Mesenchymal stem cell (in vitro differentiated cells and primary cell): ENCODE measurements around the gene SETD1A.

Experiments
- DNase-seq: peaks from one replicate; pipeline ENCODE4 v3.0.0-alpha.2; 2013
- H2AFZ ChIP-seq: one replicate; pipeline ENCODE4 v1.6.1; 2013; ENCODE audit warnings: low read depth, mild to moderate bottlenecking, control low read depth, inconsistent platforms, low read length, moderate library complexity
- H2AK5ac ChIP-seq: 2 replicates; pipeline ENCODE4 v1.6.1; 2013; ENCODE audit warnings: low read length, moderate library complexity, mild to moderate bottlenecking, inconsistent platforms; ENCODE audit not compliant: severe bottlenecking
- H2BK120ac ChIP-seq: one replicate; pipeline ENCODE4 v1.6.1; 2013; ENCODE audit warnings: low read depth, mild to moderate bottlenecking, inconsistent platforms, low read length, moderate library complexity
- H2BK12ac ChIP-seq, 2 experiments: one replicate each; pipeline ENCODE4 v1.6.1; 2013; ENCODE audit warnings: inconsistent platforms in 2 of 2, low read length in 2 of 2, mild to moderate bottlenecking in 2 of 2, moderate library complexity in 2 of 2, control low read depth in 1 of 2
- H2BK15ac ChIP-seq: one replicate; pipeline ENCODE4 v1.6.1; 2013; ENCODE audit warnings: mild to moderate bottlenecking, low read depth, inconsistent platforms; ENCODE audit not compliant: poor library complexity, severe bottlenecking
- H2BK5ac ChIP-seq: 2 replicates; pipeline ENCODE4 v1.6.1; 2013; ENCODE audit warnings: low read depth, mild to moderate bottlenecking, low read length, control low read depth, inconsistent platforms; ENCODE audit not compliant: poor library complexity, severe bottlenecking
- H3K14ac ChIP-seq, 2 experiments: one replicate each; pipeline ENCODE4 v1.6.1; 2013; ENCODE audit warnings: inconsistent platforms in 2 of 2, low read length in 2 of 2, control low read depth in 1 of 2, mild to moderate bottlenecking in 1 of 2, moderate library complexity in 1 of 2
- H3K18ac ChIP-seq, 2 experiments: one replicate each; pipeline ENCODE4 v1.6.1; 2013; ENCODE audit warnings: inconsistent platforms in 2 of 2, low read length in 2 of 2, control low read depth in 1 of 2, low read depth in 1 of 2, mild to moderate bottlenecking in 1 of 2
- H3K23ac ChIP-seq, 2 experiments: one replicate each; pipeline ENCODE4 v1.6.1; 2013; ENCODE audit warnings: inconsistent platforms in 2 of 2, low read length in 2 of 2, mild to moderate bottlenecking in 2 of 2, moderate library complexity in 2 of 2, control low read depth in 1 of 2
- H3K27ac ChIP-seq: 2 replicates; pipeline ENCODE4 v1.5.1; 2013; ENCODE audit warnings: mild to moderate bottlenecking, moderate library complexity, low read length, control low read depth, inconsistent platforms; ENCODE audit not compliant: poor library complexity, severe bottlenecking
- H3K27me3 ChIP-seq, 2 experiments: 2 replicates each; pipeline versions ENCODE4 v1.6.1 to v1.7.0; 2013; ENCODE audit warnings: low read length in 2 of 2, mild to moderate bottlenecking in 2 of 2, moderate library complexity in 2 of 2, control low read depth in 1 of 2, inconsistent platforms in 1 of 2; ENCODE audit not compliant: control insufficient read depth in 1 of 2, insufficient read depth in 1 of 2
- H3K36me3 ChIP-seq, 2 experiments: 2 replicates each; pipeline versions ENCODE4 v1.6.1 to v1.7.0; 2013; ENCODE audit warnings: low read length in 2 of 2, control low read depth in 1 of 2, inconsistent platforms in 1 of 2, low read depth in 1 of 2, mild to moderate bottlenecking in 1 of 2; ENCODE audit not compliant: insufficient read depth in 2 of 2, control insufficient read depth in 1 of 2
- H3K4ac ChIP-seq, 2 experiments: one replicate each; pipeline ENCODE4 v1.6.1; 2013; ENCODE audit warnings: inconsistent platforms in 2 of 2, low read length in 2 of 2, mild to moderate bottlenecking in 2 of 2, moderate library complexity in 2 of 2, control low read depth in 1 of 2, low read depth in 1 of 2
- H3K4me1 ChIP-seq: 2 replicates; pipeline ENCODE4 v1.6.1; 2013; ENCODE audit warnings: low read depth, low read length, control low read depth; ENCODE audit not compliant: control insufficient read depth, insufficient read depth
- H3K4me2 ChIP-seq: 2 replicates; pipeline ENCODE4 v1.6.1; 2013; ENCODE audit warnings: low read length, mild to moderate bottlenecking, inconsistent platforms; ENCODE audit not compliant: poor library complexity, severe bottlenecking
- H3K4me3 ChIP-seq, 2 experiments: 2 replicates each; pipeline versions ENCODE4 v1.5.1 to v1.7.0; 2013; ENCODE audit warnings: low read length in 2 of 2, mild to moderate bottlenecking in 2 of 2, control low read depth in 1 of 2, low read depth in 1 of 2; ENCODE audit not compliant: insufficient read depth in 1 of 2
- H3K79me1 ChIP-seq: replicated peaks from 2 replicates; pipeline ENCODE4 v1.6.1; 2013; ENCODE audit warnings: mild to moderate bottlenecking, control low read depth, low read length, inconsistent platforms; ENCODE audit not compliant: poor library complexity, severe bottlenecking
- H3K9ac ChIP-seq: 2 replicates; pipeline ENCODE4 v1.7.0; 2013; ENCODE audit warnings: mild to moderate bottlenecking, low read length, moderate library complexity
- H3K9me3 ChIP-seq: 2 replicates; pipeline ENCODE4 v1.7.0; 2013; ENCODE audit warnings: mild to moderate bottlenecking, low read length; ENCODE audit not compliant: control insufficient read depth
- H4K8ac ChIP-seq: one replicate; pipeline ENCODE4 v1.6.1; 2013; ENCODE audit warnings: inconsistent platforms, mild to moderate bottlenecking, low read length, moderate library complexity
- H4K91ac ChIP-seq: one replicate; pipeline ENCODE4 v1.6.1; 2013; ENCODE audit warnings: mild to moderate bottlenecking, low read length, inconsistent platforms
- WGBS: methylation state at CpG from one replicate; pipeline ENCODE4 v1.1.7; 2013; ENCODE audit warnings: mixed read lengths; 5-methylcytosine and 5-hydroxymethylcytosine counted together

SETD1A gene

DNA sequence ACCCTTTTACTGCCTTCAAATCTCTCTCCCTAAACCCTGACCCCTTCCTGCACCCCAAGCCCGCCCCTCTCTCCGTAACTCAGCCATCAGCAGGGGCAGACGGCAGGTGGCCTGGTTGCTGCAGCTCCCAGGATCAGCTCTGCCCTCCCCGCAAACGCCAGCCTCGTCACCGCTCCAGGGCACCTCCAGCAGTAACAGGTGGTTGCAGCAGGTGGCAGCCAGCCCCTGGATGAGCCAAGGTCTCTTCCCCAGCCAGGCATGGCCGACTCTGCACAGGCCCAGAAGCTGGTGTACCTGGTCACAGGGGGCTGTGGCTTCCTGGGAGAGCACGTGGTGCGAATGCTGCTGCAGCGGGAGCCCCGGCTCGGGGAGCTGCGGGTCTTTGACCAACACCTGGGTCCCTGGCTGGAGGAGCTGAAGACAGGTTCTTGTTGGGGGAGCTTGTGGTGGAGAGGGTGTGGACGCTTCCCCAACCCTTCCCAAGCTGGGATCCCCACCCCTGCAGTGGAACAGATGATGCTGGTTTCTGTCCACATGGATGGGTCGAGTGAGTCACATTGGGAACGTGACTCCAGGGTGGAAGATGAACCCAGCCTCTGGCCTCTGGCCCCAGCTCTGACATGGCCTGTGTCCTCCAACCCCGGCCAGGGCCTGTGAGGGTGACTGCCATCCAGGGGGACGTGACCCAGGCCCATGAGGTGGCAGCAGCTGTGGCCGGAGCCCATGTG lies 28.0 kb downstream of the SETD1A start:
- Histone ChIP-seq H2BK15ac (peak overlapping the region; percentile 90), H4K91ac (peak overlapping the region; percentile 58), H3K23ac (no peak overlapping the region), H3K79me1 (no peaks in the 10 kb centered on the region), H3K4me2 (peak overlapping the region; percentile 75), H2AFZ (no peak overlapping the region), H3K36me3 (peaks cover 56 to 75% of the 10 kb centered on the region in 2 experiments), H4K8ac (peak overlapping the region; percentile 91), H3K18ac (peak overlapping the region; percentile 61 to 76), H2AK5ac (no peak overlapping the region), H3K27me3 (no peaks in the 10 kb centered on the region), H3K4ac (peak overlapping the region; percentile 43 to 49), H3K4me1 (peaks cover 27% of the 10 kb centered on the region), H3K9ac (peak overlapping the region; percentile 93), H3K9me3 (no peaks in the 10 kb centered on the region), H2BK5ac (no peak overlapping the region), H2BK120ac (peak overlapping the region; percentile 39), H3K27ac (no peak overlapping the region), H3K14ac (peak overlapping the region in 1 of 2 experiments; percentile 31), H2BK12ac (peak overlapping the region; percentile 1 to 28), H3K4me3 (peak overlapping the region; percentile 43 to 92)
- peak; percentile 13 for DNase-seq
- WGBS, result 87% methylated on average over 19 of the region's 20 CpGs

DNA sequence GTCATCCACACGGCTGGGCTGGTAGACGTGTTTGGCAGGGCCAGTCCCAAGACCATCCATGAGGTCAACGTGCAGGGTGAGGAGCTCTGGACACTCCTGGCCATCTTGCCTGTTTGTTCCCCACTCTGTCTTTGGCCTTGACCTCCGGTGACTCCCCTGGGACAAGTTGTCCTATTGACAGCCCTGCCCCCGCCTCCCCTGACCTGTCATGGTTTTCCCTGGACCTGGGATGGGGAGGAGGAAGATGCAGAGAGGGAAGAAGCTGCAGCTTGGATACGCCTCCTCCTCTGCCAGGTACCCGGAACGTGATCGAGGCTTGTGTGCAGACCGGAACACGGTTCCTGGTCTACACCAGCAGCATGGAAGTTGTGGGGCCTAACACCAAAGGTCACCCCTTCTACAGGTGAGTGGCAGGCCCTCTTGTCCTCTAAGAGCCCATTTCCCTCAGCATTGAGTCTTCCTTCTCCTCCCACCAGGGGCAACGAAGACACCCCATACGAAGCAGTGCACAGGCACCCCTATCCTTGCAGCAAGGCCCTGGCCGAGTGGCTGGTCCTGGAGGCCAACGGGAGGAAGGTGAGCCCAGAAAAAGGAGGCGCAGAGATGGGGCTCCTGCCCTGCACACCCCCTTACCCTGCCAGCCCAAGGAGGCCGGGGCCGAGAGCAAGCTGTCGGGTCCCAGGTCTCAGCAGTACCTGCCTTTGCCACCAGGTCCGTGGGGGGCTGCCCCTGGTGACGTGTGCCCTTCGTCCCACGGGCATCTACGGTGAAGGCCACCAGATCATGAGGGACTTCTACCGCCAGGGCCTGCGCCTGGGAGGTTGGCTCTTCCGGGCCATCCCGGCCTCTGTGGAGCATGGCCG lies 28.8 kb downstream of the SETD1A start:
- Histone ChIP-seq H2BK12ac (peak overlapping the region in 1 of 2 experiments; percentile 28), H3K27ac (no peak overlapping the region), H3K4me1 (peaks cover 30% of the 10 kb centered on the region), H4K8ac (no peak overlapping the region), H2AFZ (no peak overlapping the region), H3K4me2 (no peak overlapping the region), H2BK120ac (no peak overlapping the region), H2AK5ac (no peak overlapping the region), H3K36me3 (peaks cover 49 to 75% of the 10 kb centered on the region in 2 experiments), H3K23ac (no peak overlapping the region), H3K14ac (no peak overlapping the region), H3K4me3 (peak overlapping the region in 1 of 2 experiments; percentile 92), H3K27me3 (no peaks in the 10 kb centered on the region), H3K9me3 (no peaks in the 10 kb centered on the region), H3K9ac (peak overlapping the region; percentile 93), H2BK15ac (no peak overlapping the region), H2BK5ac (no peak overlapping the region), H3K4ac (no peak overlapping the region), H3K79me1 (no peaks in the 10 kb centered on the region), H4K91ac (peak overlapping the region; percentile 19), H3K18ac (no peak overlapping the region)
- WGBS, result 98% methylated on average over 29 of the region's 29 CpGs
- DNase-seq, result no peak

GRCh38 chr16:30987581-30988190 lies 30.1 kb downstream of the SETD1A start:
- no peak overlapping the region for H3K4me2 ChIP-seq
- no peak overlapping the region for H3K18ac ChIP-seq
- H2BK12ac ChIP-seq, result no peak overlapping the region
- H2AFZ ChIP-seq, result no peak overlapping the region
- no peak overlapping the region for H3K9ac ChIP-seq
- no peaks in the 10 kb centered on the region for H3K9me3 ChIP-seq
- H3K4me3 ChIP-seq, result no peak overlapping the region
- no peak overlapping the region for H4K91ac ChIP-seq
- no peak overlapping the region for H3K27ac ChIP-seq
- no peak overlapping the region for H3K4ac ChIP-seq
- no peak overlapping the region for H2BK5ac ChIP-seq
- no peak overlapping the region for H2BK120ac ChIP-seq
- no peak overlapping the region for H3K23ac ChIP-seq
- DNase-seq, result no peak
- H3K14ac ChIP-seq, result no peak overlapping the region
- no peaks in the 10 kb centered on the region for H3K27me3 ChIP-seq
- no peak overlapping the region for H2BK15ac ChIP-seq
- peaks cover 31% of the 10 kb centered on the region for H3K4me1 ChIP-seq
- H3K36me3 ChIP-seq, result peaks cover 47 to 75% of the 10 kb centered on the region in 2 experiments
- no peaks in the 10 kb centered on the region for H3K79me1 ChIP-seq
- 94% methylated on average over 30 of the region's 30 CpGs for WGBS
- peak overlapping the region; percentile 22 for H4K8ac ChIP-seq
- H2AK5ac ChIP-seq, result no peak overlapping the region
